NCI-H774 (cell line): ENCODE data around the gene ATP13A1.
A peak's percentile ranks its signal among the peaks of the same experiment; 100 is the strongest.

Experiments used
- DNase-seq: peaks from one replicate; lab custom pipeline; 2025; lab: John Stamatoyannopoulos, UW

The ATP13A1 gene

GRCh38 chr19:19643158-19644053, 20.1 kb downstream of the ATP13A1 start, which contains the start of gene GMIP:
Gene GMIP, minus strand, starts transcription at chr19:19643657. Its CDS starts 128 bp downstream, at chr19:19643529.
- peak; percentile 39 for DNase-seq

GRCh38 chr19:19642506-19643157, 20.8 kb downstream of the ATP13A1 start:
- no peak for DNase-seq

GRCh38 chr19:19637523-19638251, 25.8 kb downstream of the ATP13A1 start:
- DNase-seq = no peak

GRCh38 chr19:19637186-19637522, 26.3 kb downstream of the ATP13A1 start:
- no peak for DNase-seq

GRCh38 chr19:19636573-19637185, 26.8 kb downstream of the ATP13A1 start:
- DNase-seq = no peak

GRCh38 chr19:19635313-19635702, 28.2 kb downstream of the ATP13A1 start:
- no peak for DNase-seq

- DNase-seq = no peak
Measured at GRCh38 chr19:19634516-19635312, 28.8 kb downstream of the ATP13A1 start.

GRCh38 chr19:19633711-19634515, 29.6 kb downstream of the ATP13A1 start:
- no peak for DNase-seq

GRCh38 chr19:19632661-19633060, 30.8 kb downstream of the ATP13A1 start:
- no peak for DNase-seq

GRCh38 chr19:19631346-19631745, 32.1 kb downstream of the ATP13A1 start:
- no peak for DNase-seq

- DNase-seq = no peak
Measured at GRCh38 chr19:19630426-19630825, 33.0 kb downstream of the ATP13A1 start.

GRCh38 chr19:19630062-19630414, 33.4 kb downstream of the ATP13A1 start:
- no peak for DNase-seq

GRCh38 chr19:19628501-19629134, 34.9 kb downstream of the ATP13A1 start:
- DNase-seq = peak; percentile 42

GRCh38 chr19:19627621-19628500, 35.6 kb downstream of the ATP13A1 start, which contains the start of gene LPAR2:
Gene LPAR2, minus strand, starts transcription at chr19:19628220. Its CDS starts 945 bp downstream, at chr19:19627275.
- peak; percentile 69 for DNase-seq

- no peak for DNase-seq
Measured at GRCh38 chr19:19626516-19627472, 36.7 kb downstream of the ATP13A1 start.

- DNase-seq = no peak
Measured at GRCh38 chr19:19624032-19624570, 39.4 kb downstream of the ATP13A1 start.

GRCh38 chr19:19623383-19623782, 40.1 kb downstream of the ATP13A1 start:
- no peak for DNase-seq

- DNase-seq = no peak
Measured at GRCh38 chr19:19619849-19620210, 43.6 kb downstream of the ATP13A1 start.
